ENCODE results near the gene NCMAP.

GRCh38 chr1:24555591-24556413 is at the start of gene NCMAP:
- TF ChIP-seq, protein P1, sequence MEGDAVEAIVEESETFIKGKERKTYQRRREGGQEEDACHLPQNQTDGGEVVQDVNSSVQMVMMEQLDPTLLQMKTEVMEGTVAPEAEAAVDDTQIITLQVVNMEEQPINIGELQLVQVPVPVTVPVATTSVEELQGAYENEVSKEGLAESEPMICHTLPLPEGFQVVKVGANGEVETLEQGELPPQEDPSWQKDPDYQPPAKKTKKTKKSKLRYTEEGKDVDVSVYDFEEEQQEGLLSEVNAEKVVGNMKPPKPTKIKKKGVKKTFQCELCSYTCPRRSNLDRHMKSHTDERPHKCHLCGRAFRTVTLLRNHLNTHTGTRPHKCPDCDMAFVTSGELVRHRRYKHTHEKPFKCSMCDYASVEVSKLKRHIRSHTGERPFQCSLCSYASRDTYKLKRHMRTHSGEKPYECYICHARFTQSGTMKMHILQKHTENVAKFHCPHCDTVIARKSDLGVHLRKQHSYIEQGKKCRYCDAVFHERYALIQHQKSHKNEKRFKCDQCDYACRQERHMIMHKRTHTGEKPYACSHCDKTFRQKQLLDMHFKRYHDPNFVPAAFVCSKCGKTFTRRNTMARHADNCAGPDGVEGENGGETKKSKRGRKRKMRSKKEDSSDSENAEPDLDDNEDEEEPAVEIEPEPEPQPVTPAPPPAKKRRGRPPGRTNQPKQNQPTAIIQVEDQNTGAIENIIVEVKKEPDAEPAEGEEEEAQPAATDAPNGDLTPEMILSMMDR (conservative IDR thresholded peaks at IDR 0.05; ENCODE audit: low read depth, low read length), result no peak
- TF ChIP-seq SMC3 (IDR thresholded peaks at IDR 0.05; ENCODE audit: low read depth, low read length), result no peak
